Measurements from ENCODE around the gene HNRNPL. TPM values are rescaled to one million over a fixed set of nuclear protein-coding genes. Genes with fewer than 3 reads are reported as not detected.

Gene HNRNPL
- polyA plus RNA-seq, 3 donors, result 51.9 to 234 (median 58.7) TPM

- Mint-ChIP-seq H3K9me3 (peaks cover 0 to 10% (median 1%) of the 10 kb centered on the region in 7 donors), H3K4me1 (peaks cover 7% of the 10 kb centered on the region), H3K36me3 (no peaks in the 10 kb centered on the region), H3K27me3 (ENCODE audit: low read depth in 3 of 3) (peaks cover 0 to 10% (median 3%) of the 10 kb centered on the region in 3 donors), H3K4me3 (no peak overlapping the region), H3K27ac (no peak overlapping the region)
- peaks cover 9% of the 10 kb centered on the region in 2 donors for H3K4me1 ChIP-seq (ENCODE audit: control insufficient read depth in 1 of 2, insufficient read depth in 2 of 2, low read length in 2 of 2)
- H3K27ac ChIP-seq (ENCODE audit: low read depth in 1 of 2, low read length in 2 of 2), result no peak overlapping the region
- 100% methylated on average over 1 of the region's 5 CpGs for WGBS (ENCODE audit: insufficient coverage)
- H3K9ac ChIP-seq (ENCODE audit: insufficient read depth, low read length, poor library complexity, severe bottlenecking), result no peak overlapping the region
- no peak overlapping the region for H2AFZ ChIP-seq (ENCODE audit: insufficient read depth, low read depth, low read length, poor library complexity, severe bottlenecking)
- no peaks in the 10 kb centered on the region for H4K20me1 ChIP-seq (ENCODE audit: insufficient read depth, low read length)
- no peak overlapping the region for H3K4me2 ChIP-seq (replicated peaks; ENCODE audit: extremely low read depth, low read length, poor library complexity, severe bottlenecking)
- no peaks in the 10 kb centered on the region for H3K9me3 ChIP-seq (replicated peaks in 1 of 2; ENCODE audit: control insufficient read depth in 1 of 2, insufficient read depth in 1 of 2, low read length in 2 of 2)
- H3K36me3 ChIP-seq (replicated peaks in 1 of 2; ENCODE audit: control insufficient read depth in 1 of 2, insufficient read depth in 2 of 2, low read length in 2 of 2), result no peaks in the 10 kb centered on the region
- no peaks in the 10 kb centered on the region for H3K27me3 ChIP-seq (ENCODE audit: control insufficient read depth in 2 of 2, insufficient read depth in 2 of 2, low read length in 2 of 2)
- no peak for DNase-seq
- intact Hi-C loops (cut with micrococcal nuclease), result no loop called here
- no peak overlapping the region for H3K4me3 ChIP-seq (replicated peaks in 1 of 3; ENCODE audit: low read depth in 2 of 3, low read length in 3 of 3)
- no peaks in the 10 kb centered on the region for H3K79me2 ChIP-seq (ENCODE audit: insufficient read depth, low read length)
- no peak for TF ChIP-seq CTCF (IDR thresholded peaks at IDR 0.05)
Observed at GRCh38 chr19:38793671-38794070, 56.1 kb downstream of the HNRNPL start.

GRCh38 chr19:38793177-38793576 lies 56.6 kb downstream of the HNRNPL start:
- Mint-ChIP-seq H3K4me1 (peaks cover 7% of the 10 kb centered on the region), H3K27me3 (ENCODE audit: low read depth in 3 of 3) (peaks cover 0 to 10% (median 3%) of the 10 kb centered on the region in 3 donors), H3K9me3 (peaks cover 0 to 8% (median 1%) of the 10 kb centered on the region in 7 donors), H3K27ac (no peak overlapping the region), H3K4me3 (peak overlapping the region; percentile 52 to 76), H3K36me3 (no peaks in the 10 kb centered on the region)
- Histone ChIP-seq H3K4me2 (replicated peaks; ENCODE audit: extremely low read depth, low read length, poor library complexity, severe bottlenecking) (peak overlapping the region; percentile 85), H3K36me3 (replicated peaks in 1 of 2; ENCODE audit: control insufficient read depth in 1 of 2, insufficient read depth in 2 of 2, low read length in 2 of 2) (no peaks in the 10 kb centered on the region), H3K27me3 (ENCODE audit: control insufficient read depth in 2 of 2, insufficient read depth in 2 of 2, low read length in 2 of 2) (no peaks in the 10 kb centered on the region), H3K27ac (ENCODE audit: low read depth in 1 of 2, low read length in 2 of 2) (no peak overlapping the region), H3K4me1 (ENCODE audit: control insufficient read depth in 1 of 2, insufficient read depth in 2 of 2, low read length in 2 of 2) (peaks cover 9% of the 10 kb centered on the region in 2 donors), H3K4me3 (replicated peaks in 1 of 3; ENCODE audit: low read depth in 2 of 3, low read length in 3 of 3) (no peak overlapping the region), H3K79me2 (ENCODE audit: insufficient read depth, low read length) (no peaks in the 10 kb centered on the region), H3K9ac (ENCODE audit: insufficient read depth, low read length, poor library complexity, severe bottlenecking) (no peak overlapping the region), H2AFZ (ENCODE audit: insufficient read depth, low read depth, low read length, poor library complexity, severe bottlenecking) (peak overlapping the region; percentile 90), H4K20me1 (ENCODE audit: insufficient read depth, low read length) (no peaks in the 10 kb centered on the region), H3K9me3 (replicated peaks in 1 of 2; ENCODE audit: control insufficient read depth in 1 of 2, insufficient read depth in 1 of 2, low read length in 2 of 2) (no peaks in the 10 kb centered on the region)
- DNase-seq, result no peak
- no peak for TF ChIP-seq CTCF (IDR thresholded peaks at IDR 0.05)
- intact Hi-C loops (cut with micrococcal nuclease), result no loop called here
- 91% methylated on average over 4 of the region's 8 CpGs for WGBS (ENCODE audit: insufficient coverage)
